Dermis microvascular lymphatic vessel endothelial cell (primary cell): ENCODE results near the gene OR5C1. TPM values are rescaled to one million over a fixed set of nuclear protein-coding genes. Genes with fewer than 3 reads are reported as not detected.
"Not testable (repeated sequence)": the region's sequence is repeated elsewhere in the genome, so short reads cannot be mapped to it uniquely, and the experiment has no call there.

Experiments used
- DNase-seq, 2 donors: peaks; one replicate each; pipeline versions ENCODE4 v3.0.0 to v3.0.0-alpha.2; 2010; ENCODE audit warnings: low read depth in 2 of 2
- total RNA-seq: library from RNA; depleted of rRNA; stranded (reverse); fragments of >200 nt; gene quantifications from 2 replicates; pipeline ENCODE4 v1.2.1, GENCODE V29; 2014

Gene OR5C1
- total RNA-seq, result not detected in 2 replicates

DNA sequence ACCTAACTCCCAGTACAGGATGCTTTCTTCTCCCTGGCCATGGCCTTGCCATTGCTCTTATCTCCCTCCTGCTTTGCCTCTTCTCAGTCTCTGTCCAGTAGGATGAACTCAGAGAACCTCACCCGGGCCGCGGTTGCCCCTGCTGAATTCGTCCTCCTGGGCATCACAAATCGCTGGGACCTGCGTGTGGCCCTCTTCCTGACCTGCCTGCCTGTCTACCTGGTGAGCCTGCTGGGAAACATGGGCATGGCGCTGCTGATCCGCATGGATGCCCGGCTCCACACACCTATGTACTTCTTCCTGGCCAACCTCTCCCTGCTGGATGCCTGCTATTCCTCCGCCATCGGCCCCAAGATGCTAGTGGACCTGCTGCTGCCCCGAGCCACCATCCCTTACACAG lies at the start of gene OR5C1:
Gene OR5C1 (plus strand): TSS at position 103 of the 400 bp plus-strand sequence. CDS start 0 bp downstream, at position 103.
- DNase-seq, result no peak

GRCh38 chr9:122742003-122742402 lies 46.7 kb upstream of the OR5C1 start, which contains the start of gene OR1L6:
Gene OR1L6, plus strand, starts transcription at chr9:122742303. Its CDS starts 7,545 bp downstream, at chr9:122749848.
- DNase-seq, result no peak

DNA sequence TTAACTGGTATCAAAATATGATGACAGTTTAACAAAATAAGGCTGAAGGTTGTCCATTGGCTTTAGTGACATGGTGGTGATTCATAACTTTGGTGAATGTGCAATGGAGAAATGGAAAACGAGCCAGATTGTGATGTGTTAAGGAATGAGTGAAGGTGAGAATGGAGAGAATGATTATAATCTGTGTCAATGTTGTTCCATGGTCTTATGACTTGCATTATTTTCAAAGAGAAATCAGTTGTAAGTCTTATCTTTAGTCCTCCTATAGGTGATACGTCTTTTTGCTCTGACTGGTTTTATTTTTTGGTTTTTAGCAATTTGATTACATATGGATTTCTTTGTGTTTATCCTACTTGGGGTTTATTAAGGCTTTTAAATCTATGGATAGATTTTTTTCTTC lies 33.9 kb upstream of the OR5C1 start:
- DNase-seq, result no peak

DNA sequence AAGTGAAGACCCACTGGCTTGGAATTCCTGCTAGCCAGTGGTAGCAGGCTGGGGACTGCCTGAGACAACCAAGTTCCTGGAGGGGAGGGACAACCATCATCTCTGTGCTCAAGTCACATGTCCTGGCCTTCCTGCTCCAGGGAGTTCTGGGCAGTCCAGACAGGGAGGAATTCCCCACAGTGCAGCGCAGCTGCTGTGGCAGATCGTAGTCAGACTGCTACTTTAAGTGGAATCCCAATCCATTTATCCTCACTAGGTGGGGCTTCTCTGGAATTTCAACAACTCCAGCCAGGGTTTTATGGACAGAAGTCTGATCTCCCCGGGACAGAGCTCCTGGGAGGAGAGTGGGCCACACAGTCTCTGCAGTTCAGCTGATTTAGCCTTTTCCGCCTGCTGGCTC lies 20.9 kb upstream of the OR5C1 start:
- DNase-seq, result no peak

DNA sequence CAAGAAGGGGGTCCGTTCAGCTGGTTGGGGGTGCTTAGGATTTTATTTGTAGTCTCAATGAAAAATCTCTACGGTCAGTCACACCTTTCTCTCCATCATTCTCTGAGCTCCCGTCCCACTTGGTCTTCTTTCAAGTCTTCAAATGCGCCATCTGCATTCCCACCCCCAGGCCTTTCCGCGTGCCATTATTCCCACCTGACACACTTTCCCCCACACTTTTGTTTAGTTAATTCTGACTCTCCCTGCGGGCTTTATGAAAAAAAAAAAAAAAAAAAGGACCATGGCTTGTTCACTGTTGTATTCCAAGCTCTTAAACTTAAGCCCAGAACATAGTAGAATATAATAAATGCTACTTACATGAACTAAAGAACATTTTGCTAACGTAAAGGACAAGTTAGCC lies 11.7 kb upstream of the OR5C1 start:
- no peak for DNase-seq

DNA sequence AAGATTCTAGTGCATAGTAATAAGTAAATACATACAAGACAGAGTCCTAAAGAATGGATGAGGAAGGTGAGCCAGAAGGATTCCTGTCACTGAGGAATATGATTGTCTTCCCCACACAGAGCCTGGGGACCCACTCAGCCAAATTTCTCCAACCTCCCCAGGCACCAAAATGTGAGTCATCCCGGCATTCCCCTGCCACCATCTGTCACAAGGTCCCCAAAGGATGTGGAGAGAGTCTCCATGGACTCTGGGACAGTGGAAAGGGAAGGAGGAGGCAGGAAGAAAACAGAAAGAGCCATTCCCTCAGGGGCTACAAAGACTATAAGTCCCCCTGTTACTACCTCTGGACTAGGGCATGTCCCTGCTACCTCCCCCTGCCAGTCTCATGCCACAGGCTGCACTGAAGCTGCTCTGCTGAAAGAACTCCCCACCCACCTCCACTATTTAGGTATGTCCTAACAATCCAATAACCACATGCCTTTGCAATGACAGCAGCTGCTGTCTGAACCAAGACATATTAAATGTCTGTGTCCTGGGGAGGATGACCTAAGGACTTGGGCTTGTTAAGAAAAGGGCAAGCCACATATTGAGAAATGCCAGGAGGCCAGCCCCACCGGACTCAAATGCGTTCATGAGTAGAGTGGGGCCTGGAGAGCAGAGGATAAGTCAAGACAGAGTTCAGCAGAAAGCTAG lies 10.7 kb upstream of the OR5C1 start:
- DNase-seq, result no peak

DNA sequence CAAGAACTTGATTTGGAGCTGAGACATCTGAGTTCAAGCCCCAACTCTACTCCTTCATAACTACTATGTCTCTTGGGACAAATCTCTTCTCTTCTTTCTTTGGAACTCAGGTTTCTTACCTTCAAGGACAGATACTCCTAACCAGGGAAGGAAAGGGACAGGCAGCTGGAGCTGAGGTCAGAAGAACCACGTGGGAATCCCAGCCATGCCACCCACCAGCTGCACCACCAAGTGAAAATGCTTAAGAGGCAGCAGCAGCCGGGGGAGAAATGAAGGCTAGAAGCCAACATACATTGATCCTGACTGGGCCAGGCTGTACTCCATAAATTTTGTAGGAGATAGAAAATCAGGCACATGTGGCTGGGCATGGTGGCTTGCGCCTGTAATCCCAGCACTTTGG lies 9.6 kb upstream of the OR5C1 start:
- DNase-seq, result no peak

- DNase-seq, result no peak
Measured at GRCh38 chr9:122780026-122780425, 8.7 kb upstream of the OR5C1 start.

GRCh38 chr9:122781671-122782070 lies 7.1 kb upstream of the OR5C1 start:
- no peak for DNase-seq

DNA sequence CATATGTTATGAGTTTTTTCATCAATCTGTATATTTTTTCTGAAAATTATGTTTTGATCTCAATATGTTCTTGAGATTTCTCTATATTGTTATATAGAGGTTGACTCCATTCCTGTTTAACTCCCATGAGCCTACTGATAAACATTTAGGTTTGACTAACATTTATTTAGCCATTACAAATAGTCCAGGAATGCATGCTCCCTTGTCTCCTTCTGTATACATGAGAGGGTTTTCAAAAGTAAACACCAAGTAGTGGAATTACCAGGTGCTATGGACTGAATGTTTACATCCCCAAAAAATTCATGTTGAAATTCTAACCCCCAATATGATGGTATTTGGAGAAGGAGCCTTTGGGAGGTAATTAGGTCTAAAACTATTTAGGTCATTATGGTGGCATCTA lies 3.5 kb upstream of the OR5C1 start:
- DNase-seq, result no peak

DNA sequence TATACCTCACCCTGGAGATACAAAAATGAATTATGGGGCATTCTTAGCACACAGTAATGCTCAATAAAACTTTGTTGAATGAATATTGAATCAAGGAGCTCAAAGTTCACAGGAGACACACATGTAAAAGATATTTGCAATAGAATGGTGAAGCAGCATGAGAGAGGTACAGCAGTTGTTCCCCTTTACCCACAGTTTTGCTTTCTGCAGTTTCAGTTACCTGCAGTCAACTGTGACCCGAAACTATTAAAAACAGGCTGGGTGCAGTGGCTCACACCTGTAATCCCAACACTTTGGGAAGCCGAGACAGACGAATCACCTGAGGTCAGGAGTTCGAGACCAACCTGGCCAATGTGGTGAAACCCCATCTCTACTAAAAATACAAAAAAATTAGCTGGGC lies 2.4 kb upstream of the OR5C1 start:
- no peak for DNase-seq

DNA sequence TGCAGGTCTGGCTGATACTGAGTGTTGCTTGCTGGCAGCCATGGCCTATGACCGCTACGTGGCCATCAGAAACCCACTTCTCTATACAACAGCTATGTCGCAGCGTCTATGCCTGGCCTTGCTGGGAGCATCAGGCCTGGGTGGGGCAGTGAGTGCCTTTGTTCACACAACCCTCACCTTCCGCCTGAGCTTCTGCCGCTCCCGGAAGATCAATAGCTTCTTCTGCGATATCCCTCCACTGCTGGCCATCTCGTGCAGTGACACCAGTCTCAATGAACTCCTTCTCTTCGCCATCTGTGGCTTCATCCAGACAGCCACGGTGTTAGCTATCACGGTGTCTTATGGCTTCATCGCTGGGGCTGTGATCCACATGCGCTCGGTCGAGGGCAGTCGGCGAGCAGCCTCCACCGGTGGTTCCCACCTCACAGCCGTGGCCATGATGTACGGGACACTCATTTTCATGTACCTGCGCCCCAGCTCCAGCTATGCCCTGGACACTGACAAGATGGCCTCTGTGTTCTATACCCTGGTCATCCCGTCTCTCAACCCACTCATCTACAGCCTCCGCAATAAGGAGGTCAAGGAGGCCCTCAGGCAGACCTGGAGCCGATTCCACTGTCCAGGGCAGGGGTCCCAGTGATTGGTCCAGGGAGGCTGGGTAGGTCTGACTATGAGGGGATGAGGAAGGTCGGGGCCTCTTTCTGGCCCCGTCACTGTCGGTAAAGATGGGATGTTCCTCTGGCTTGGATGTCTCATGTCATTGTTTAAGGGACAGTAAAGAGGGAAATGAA lies 718 bp downstream of the OR5C1 start:
- no peak for DNase-seq

DNA sequence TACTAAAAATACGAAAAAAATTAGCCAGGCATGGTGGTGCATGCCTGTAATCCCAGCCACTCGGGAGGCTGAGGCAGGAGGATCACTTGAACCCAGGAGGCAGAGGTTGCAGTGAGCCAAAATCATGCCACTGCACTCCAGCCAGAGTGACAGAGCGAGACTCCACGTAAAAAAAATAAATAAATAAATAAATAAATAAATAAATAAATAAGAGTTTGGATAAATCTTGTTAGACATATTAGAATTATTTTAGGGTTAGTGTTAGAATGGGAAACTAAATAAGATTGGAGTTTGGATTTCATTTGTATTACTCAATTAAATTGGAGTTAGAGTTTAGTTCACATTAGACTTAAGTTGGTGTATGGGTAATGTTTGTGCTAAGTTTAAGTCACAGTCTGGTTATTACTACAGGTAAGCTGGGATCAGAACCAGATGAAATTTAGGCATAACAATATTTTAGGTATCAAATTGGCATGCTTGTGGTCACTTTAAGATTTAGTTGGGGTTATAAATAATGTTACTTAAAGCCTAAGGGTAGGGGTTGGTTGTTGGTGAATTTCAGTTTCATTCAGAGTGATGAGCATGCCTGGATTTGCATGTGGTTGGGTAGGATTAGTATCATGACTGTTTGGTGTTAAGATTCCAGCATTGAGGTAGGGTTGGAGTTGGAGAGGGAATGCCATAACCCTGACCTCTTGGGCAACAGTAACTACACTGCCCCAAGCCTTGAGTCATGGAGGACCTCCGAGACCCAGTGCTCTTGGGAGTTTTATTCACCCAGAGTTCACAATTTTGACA lies 3.3 kb downstream of the OR5C1 start:
- no peak for DNase-seq

DNA sequence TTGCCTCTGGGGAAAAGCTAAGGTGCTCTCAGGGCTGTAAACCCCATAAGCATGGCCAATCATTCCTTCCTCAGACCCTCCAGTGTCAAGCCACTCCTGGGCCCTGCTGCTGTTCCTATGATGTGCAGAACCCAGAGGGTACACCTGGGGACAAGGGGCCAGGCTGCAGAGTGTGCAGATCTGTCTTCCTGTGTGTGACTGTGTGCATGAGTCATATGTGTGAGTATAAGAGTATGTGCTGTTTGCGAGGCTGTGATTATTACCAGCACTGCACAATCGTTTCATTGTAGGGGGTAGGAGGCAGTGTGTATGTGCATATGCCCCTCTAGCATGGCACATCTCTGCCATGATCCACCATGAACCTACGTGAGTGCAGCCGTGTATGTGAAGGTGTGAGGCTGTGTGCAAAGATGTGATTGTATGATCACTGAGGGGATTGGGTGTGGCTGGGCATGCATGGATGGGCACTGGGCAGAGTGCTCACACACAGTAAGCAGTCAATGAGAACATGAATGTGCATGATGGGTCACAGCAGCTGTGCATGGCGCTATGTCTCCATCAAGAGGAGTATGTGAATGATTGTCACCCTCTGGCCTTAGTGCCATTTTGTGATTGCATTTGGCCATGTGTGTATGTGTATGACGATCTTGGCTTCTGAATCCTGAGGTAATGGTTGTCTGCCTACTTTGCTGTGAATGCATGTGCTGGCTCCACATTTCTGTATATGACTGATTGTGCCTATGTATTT lies 8.8 kb downstream of the OR5C1 start:
- DNase-seq, result peak in 1 of 2 donors; percentile 6

GRCh38 chr9:122800066-122801060 lies 11.6 kb downstream of the OR5C1 start, which contains the start of gene OR1K1:
Gene OR1K1, plus strand, starts transcription at chr9:122800123. Its CDS starts 0 bp downstream, at chr9:122800123.
- no peak for DNase-seq

- DNase-seq, result no peak
Measured at GRCh38 chr9:122806661-122807060, 17.9 kb downstream of the OR5C1 start.

- no peak for DNase-seq
Measured at GRCh38 chr9:122807271-122807900, 18.7 kb downstream of the OR5C1 start.

- no peak for DNase-seq
Measured at GRCh38 chr9:122808141-122808540, 19.4 kb downstream of the OR5C1 start.

DNA sequence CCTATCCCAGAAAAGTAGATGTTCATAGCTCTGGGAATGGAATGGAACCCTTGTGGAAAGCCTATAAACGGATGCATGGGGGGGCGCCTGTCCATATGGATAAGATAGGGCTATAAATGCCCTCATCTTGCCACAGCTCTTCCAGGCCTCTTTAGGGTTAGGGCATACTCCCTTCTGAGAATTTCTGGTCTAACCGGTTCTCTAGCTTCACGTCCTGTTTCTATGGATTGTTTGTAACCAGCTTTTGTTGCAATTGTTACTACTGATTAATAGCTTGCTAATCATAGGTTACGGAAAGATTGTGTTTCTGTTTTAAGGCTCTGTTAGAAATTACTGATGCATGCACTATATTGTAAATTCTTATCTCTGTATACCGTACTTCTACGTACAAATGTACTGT lies 20.5 kb downstream of the OR5C1 start:
- not testable (repeated sequence) for DNase-seq
